A172 (cell line): ENCODE measurements around the gene GJA1. TPM values are rescaled to one million over a fixed set of nuclear protein-coding genes. Genes with fewer than 3 reads are reported as not detected.

Experiments
- DNase-seq: peaks from one replicate; pipeline ENCODE4 v3.0.0-alpha.2; 2015; ENCODE audit warnings: low spot score
- total RNA-seq: library from RNA; depleted of rRNA; stranded (reverse); fragments of >200 nt; shearing (Covaris generic); gene quantifications from 2 replicates; pipeline ENCODE4 v1.2.3, GENCODE V29; 2014; rRNA removed

GJA1 gene
- total RNA-seq, 1 experiment from 2014 or later, result 59.4 TPM

- DNase-seq, result no peak
These were observed 47.3 kb downstream of the GJA1 start for GRCh38 chr6:121482751-121483150.

- no peak for DNase-seq
These were observed 49.9 kb downstream of the GJA1 start for GRCh38 chr6:121485359-121485811.

GRCh38 chr6:121491576-121491975 is 56.1 kb downstream of the GJA1 start:
- DNase-seq, result no peak

- DNase-seq, result no peak
These were observed 57.1 kb downstream of the GJA1 start for GRCh38 chr6:121492536-121492935.

- DNase-seq, result no peak
These were observed 62.5 kb downstream of the GJA1 start for GRCh38 chr6:121497970-121498375.

- DNase-seq, result no peak
These were observed 63.2 kb downstream of the GJA1 start for GRCh38 chr6:121498481-121499276.

Other genes starting within 250 kb of the GJA1 start
- 5.7 and 10.1 TPM in 2 replicates for gene TBC1D32, start 101.2 kb upstream of the GJA1 start, total RNA-seq